HG03575 (cell line): ENCODE results near the gene CALCOCO1.
"Not testable (repeated sequence)": the region's sequence is repeated elsewhere in the genome, so short reads cannot be mapped to it uniquely, and the experiment has no call there.

Experiments
- ATAC-seq: cut with Tn5 transposase; IDR thresholded peaks from one replicate; pipeline ENCODE4 v1.9.1; 2021; ENCODE audit not compliant: unreplicated experiment, insufficient number of reproducible peaks, low FRiP score; ENCODE audit errors: extremely low read depth

CALCOCO1 gene

GRCh38 chr12:53737951-53738405 is 10.7 kb upstream of the CALCOCO1 start:
- no peak for ATAC-seq

- no peak for ATAC-seq
Observed at GRCh38 chr12:53737093-53737808, 10.0 kb upstream of the CALCOCO1 start.

GRCh38 chr12:53736592-53736991 is 9.3 kb upstream of the CALCOCO1 start:
- ATAC-seq = no peak

- ATAC-seq = no peak
Observed at GRCh38 chr12:53735556-53735955, 8.3 kb upstream of the CALCOCO1 start.

- no peak for ATAC-seq
Observed at GRCh38 chr12:53734425-53734824, 7.2 kb upstream of the CALCOCO1 start.

GRCh38 chr12:53733807-53734200 is 6.6 kb upstream of the CALCOCO1 start:
- no peak for ATAC-seq

- no peak for ATAC-seq
Observed at GRCh38 chr12:53733051-53733806, 6.0 kb upstream of the CALCOCO1 start.

GRCh38 chr12:53729644-53730043 is 2.4 kb upstream of the CALCOCO1 start:
- ATAC-seq = no peak

- no peak for ATAC-seq
Observed at GRCh38 chr12:53728206-53728605, 954 bp upstream of the CALCOCO1 start.

- no peak for ATAC-seq
Observed at GRCh38 chr12:53726946-53727309, 324 bp downstream of the CALCOCO1 start.

- no peak for ATAC-seq
Observed at GRCh38 chr12:53726341-53726740, 911 bp downstream of the CALCOCO1 start.

GRCh38 chr12:53725824-53726223 is 1.4 kb downstream of the CALCOCO1 start:
- ATAC-seq = no peak

GRCh38 chr12:53722450-53723041 is 4.7 kb downstream of the CALCOCO1 start:
- ATAC-seq = no peak

- no peak for ATAC-seq
Observed at GRCh38 chr12:53720946-53721345, 6.3 kb downstream of the CALCOCO1 start.

GRCh38 chr12:53719649-53720048 is 7.6 kb downstream of the CALCOCO1 start:
- no peak for ATAC-seq

- ATAC-seq = not testable (repeated sequence)
Observed at GRCh38 chr12:53718567-53718966, 8.7 kb downstream of the CALCOCO1 start.

GRCh38 chr12:53717319-53717718 is 9.9 kb downstream of the CALCOCO1 start:
- no peak for ATAC-seq

- no peak for ATAC-seq
Observed at GRCh38 chr12:53714004-53714403, 13.2 kb downstream of the CALCOCO1 start.

GRCh38 chr12:53713516-53713915 is 13.7 kb downstream of the CALCOCO1 start:
- no peak for ATAC-seq

- ATAC-seq = no peak
Observed at GRCh38 chr12:53712059-53712643, 15.1 kb downstream of the CALCOCO1 start.
